SH-SY5Y (cell line): ENCODE measurements around the gene TMPRSS15.

Experiments used
- GATA2 ChIP-seq: IDR thresholded peaks from 2 replicates; pipeline ENCODE4 v1.6.1; 2011; ENCODE audit warnings: mild to moderate bottlenecking, low read depth, low read length
- GATA3 ChIP-seq: IDR thresholded peaks from 2 replicates; pipeline ENCODE4 v1.6.1; 2011; ENCODE audit warnings: low read depth, mild to moderate bottlenecking, low read length, moderate library complexity

DNA sequence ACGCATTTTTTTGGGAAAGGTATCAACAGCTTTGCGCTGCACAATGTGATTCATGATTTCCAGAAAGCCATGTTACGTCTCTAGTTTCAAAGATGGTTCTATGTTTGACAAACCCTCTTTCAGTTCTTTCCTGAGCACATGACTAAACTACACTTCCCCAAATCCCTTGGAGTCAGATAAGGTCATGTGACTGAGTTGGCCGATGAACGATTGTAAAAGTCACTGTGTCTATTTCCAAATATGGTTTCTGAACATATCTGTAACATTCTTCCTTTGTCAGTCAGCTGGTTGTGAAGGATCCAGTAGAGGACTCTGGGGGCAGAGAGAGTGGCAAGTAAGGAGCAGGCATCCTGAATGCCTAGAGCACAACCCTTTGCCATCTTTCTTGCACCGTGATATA is 35.4 kb downstream of the TMPRSS15 start:
- TF ChIP-seq GATA2 (no peak), GATA3 (no peak)
